Hematopoietic multipotent progenitor cell treated with erythropoietin and hydrocortisone succinate and interleukin-3 and kit ligand, for 4 days (in vitro differentiated cells): ENCODE results near the gene PEX1.
A peak's percentile ranks its signal among the peaks of the same experiment; 100 is the strongest.
"Not testable (repeated sequence)": the region's sequence is repeated elsewhere in the genome, so short reads cannot be mapped to it uniquely, and the experiment has no call there.

ENCODE experiments used
- DNase-seq: peaks from one replicate; pipeline ENCODE4 v3.0.0-alpha.2; 2015

PEX1 gene

DNA sequence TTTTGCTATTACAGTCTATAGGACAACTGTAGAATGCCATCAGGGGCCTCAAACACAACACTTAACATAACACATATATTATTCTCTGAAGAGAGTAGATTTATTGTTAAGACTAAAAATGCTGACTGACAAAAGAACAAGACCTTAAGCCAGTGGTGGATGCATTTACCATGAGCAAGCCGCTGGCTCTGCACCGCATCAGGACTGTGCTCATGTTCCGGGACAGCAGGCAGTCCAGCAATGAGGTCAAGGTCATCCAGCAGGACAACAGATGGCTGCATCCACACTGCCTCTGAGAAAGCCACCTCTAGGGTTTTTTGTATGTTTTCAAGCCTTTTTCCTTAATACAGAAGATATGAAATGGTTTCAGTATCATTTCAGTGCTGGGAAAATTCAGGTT, 23.8 kb downstream of the PEX1 start:
- no peak for DNase-seq

DNA sequence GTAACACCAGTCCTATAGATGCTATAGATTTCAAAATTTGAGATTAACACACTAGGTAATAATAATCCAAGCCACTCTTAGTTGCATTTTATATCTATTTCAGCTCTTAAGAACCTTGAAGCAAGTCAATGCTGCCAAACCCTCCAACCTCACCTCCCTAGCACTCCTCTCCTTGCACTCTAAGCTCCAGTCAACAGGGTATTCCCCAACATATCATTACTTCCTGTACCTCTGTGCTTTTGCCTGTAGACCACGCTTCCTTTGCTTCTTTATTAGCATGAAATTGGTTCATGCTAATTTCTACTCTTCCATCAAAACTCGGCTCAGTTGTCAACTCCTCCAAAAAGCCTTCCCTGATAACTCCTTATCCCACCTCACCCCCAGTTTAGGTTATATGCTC, 24.6 kb downstream of the PEX1 start:
- DNase-seq = no peak

DNA sequence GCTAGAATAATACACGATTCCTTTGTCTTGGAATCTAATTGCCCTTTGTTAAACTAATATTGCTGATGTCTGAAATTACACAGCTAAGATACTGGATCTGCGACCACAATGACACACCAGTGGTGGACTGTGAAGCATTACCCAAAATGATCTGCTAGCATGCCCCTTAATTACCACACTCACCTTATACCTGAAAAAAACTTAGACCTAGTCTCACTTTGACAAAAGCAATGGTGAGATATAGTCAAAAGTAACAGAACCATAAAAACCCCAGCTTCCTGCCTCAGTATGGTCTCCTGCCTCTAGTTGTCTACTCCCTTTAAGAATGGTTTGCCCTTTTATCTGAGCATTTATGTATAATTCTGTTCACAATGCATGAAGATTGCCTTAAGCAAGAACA, 29.8 kb downstream of the PEX1 start:
- DNase-seq = no peak

DNA sequence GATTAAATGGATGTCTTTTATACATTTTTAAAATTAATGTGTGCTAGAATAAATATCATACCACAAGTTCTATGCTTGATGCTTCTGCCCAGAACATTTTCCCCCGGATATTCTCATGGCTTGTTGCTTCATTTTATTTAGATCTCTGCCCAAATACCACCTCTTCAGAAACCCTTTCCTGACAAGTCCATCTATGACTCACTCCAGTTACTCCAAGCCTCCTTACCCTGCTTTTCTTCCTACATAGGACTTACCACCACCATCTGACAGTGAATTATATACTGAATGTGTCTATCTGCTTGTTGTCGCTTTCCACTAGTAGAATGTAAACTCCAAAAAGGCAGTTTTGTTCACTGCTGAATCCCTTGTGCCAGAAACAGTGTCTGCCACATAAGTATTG, 31.4 kb downstream of the PEX1 start:
- DNase-seq = no peak

DNA sequence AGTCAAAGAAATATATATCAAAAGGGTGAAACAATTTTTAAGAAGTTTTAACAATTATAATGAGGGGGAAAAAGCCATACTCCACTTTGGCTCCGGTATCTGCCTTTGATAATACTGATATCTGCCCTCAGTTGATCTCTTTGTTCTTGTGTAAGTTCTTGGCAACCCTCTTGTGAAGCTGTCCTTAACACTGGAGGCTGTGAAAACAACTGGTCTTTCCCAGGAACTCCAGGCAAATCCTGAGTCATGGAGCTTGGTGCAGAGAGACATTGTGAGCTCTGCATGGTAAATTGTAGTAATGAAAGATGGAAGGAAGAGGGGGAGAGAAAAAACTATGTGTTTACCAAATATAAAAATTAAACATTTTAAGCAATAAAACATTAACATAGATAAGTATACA, 38.7 kb downstream of the PEX1 start:
- DNase-seq = no peak

DNA sequence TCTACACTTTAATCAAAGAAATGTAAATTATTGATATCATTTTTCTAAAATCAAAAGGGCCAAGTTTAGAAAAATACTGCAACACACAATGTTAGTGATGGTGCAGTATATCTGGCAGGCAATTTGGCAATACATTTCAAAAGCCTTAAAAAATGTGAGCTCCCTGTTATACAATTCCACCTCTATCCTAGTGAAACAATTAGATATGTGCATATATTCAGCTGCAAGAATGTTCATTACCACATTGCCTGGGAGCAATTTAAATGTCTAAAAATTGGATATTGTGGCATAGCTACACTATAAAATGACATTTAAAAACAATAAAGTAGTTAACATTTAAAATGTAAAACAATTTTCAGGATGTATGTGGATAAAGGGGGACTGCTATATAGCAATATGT, 40.5 kb downstream of the PEX1 start:
- DNase-seq = no peak

DNA sequence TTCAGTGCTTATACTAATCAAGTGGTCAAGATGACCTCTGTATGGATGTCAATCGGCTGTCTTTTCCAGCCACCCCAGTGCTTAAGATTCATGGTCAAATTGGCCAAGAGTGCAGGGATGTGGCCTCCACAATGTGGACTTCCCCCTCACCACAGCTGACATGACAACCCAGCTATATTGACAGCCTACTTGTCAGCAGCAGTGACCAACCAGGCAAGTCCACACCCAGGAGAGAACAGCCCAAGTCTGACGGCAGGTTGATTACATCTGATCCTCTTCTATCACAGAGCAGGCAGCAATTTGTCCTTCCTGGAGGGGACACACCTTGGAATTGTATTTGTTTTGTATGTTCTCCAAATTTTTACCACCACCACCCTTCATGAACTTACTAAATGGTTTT, 42.3 kb downstream of the PEX1 start:
- peak; percentile 2 for DNase-seq

DNA sequence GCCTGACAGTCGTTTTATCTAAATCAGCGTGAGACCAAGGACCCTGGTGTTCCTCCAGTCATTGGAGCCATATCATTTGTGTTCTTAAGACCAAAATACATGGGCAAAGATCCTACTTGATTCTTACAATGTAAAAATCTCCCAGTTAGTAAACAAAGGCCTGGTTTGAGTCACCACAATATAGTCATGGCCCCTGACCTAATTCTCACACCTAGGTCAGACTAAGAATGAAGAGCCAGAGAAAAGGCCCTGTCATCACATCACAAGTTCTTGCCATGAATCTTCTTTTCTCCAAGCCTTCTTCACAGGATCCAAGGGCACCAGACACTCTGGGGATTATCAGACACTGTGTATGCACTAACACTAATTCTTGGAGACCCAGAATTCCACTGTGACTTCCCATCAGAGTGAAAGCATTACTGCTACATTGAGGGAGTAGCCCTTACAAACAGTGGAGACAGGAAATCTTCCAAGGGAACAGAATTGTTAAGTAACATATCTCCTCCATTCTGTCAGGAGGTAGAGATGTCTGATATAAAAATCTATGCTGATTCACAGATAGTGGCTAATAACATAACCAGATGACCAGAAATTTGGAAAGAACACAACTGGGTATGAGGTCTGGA, 42.9 kb downstream of the PEX1 start:
- no peak for DNase-seq

DNA sequence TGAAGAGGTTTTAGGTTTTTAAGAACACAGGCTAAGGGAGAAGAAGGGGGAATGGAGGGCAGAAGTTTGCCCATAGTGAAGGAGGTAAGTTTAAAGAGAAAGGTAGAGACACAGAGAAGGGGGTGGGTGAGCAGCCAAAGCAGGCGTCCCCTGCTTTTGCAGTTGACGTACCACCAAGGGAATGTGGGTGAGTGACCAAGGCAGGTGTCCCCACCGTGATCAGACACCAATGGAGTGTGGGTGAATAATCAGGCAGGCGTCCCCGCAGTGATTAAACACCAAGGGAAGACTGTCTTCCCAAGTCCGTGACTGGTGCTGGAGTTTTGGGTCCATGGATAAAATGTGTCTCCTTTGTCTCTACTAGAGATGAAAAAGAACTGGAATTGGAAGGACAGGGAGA, 44.1 kb downstream of the PEX1 start:
- DNase-seq = not testable (repeated sequence)

DNA sequence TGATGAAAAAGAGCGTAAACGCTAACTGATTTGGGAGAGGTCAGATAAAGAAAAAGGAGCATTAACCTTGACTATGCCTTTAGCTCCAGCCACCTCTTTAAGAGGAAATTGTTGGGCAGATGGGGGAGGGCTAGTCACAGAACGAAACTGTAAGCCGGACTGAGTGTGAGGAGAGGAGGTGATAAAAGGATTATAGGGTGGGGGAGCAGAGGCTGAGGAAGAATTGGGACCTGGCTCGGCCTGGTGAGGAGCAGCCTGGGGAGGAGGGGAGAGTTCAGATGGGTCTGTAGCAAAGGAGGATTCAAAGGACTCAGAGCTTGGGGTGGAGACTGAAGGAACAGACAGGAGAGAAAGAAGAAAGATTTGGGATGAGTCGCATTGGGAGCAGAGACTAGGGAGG, 44.7 kb downstream of the PEX1 start:
- not testable (repeated sequence) for DNase-seq

DNA sequence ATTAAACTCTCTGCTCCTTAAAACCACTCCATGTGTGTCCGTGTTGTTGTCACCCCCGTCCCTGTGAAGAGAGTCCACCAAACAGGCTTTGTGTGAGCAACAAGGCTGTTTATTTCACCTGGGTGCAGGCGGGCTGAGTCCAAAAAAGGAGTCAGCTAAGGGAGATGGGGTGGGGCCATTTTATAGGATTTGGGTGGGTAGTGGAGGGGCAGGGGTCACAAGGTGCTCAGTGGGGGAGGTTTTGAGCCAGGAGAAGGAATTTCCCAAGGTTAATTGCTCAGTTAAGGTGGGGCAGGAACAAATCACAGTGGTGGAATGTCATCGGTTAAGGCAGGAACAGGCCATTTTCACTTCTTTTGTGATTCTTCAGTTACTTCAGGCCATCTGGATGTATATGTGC, 49.2 kb downstream of the PEX1 start:
- DNase-seq = not testable (repeated sequence)

DNA sequence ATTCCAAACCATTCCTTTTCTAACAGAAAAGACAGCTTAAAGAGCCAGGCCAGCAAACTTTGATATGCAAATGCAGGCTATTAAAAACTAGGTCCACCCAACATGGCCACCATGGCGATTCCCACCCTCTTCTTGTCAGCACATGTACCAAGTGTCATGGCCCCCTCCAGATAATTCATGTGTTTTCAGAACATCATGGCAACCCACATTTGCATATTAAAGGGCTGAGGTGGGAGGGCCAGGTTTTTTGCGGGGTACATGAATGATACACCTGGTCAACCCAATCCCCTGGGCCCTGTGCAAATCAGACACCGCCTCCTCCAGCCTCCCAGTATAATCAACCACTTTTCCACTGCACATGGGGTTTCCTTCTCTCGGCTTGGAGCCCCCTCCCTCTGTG, 49.6 kb downstream of the PEX1 start:
- no peak for DNase-seq

DNA sequence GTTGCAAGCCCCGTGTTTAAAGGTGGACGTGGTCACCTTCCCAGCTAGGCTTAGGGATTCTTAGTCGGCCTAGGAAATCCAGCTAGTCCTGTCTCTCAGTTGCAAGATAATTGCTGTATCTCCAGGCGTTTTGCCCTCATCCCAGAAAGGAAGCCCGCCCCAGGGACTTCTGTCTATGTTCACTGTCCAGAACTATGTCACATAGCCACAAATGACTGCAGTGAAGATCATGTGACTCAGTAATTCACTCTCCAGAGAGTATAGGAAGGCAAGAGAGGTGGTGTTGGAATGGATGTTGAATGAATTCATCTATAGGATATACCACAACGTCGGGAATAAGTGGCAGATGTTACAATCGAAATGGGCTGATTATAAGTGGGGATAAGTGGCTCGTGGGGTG, 50.2 kb downstream of the PEX1 start:
- DNase-seq = no peak

DNA sequence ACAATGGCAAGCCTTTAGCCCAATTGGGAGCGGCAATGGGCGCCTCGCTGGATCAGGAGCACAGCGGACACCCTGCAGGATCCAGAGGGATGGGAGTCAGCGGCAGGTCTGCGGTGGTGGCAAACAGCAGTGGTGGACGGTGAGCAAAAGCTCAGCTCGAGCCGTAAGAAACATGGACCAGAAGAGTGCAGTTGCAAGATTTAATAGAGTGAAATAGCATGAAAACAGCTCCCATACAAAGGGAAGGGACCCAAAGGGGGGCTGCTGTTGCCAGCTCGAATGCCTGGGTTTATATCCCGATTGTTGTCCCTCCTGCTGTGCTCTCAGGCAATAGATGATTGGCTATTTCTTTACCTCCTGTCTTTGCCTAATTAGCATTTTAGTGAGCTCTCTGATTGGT, 50.6 kb downstream of the PEX1 start, which contains the start of gene ERVW-1:
TSS of gene ERVW-1 (minus strand) at position 266 of the 400 bp plus-strand sequence. CDS start 7,565 bp downstream, outside the sequence.
- DNase-seq = not testable (repeated sequence)

DNA sequence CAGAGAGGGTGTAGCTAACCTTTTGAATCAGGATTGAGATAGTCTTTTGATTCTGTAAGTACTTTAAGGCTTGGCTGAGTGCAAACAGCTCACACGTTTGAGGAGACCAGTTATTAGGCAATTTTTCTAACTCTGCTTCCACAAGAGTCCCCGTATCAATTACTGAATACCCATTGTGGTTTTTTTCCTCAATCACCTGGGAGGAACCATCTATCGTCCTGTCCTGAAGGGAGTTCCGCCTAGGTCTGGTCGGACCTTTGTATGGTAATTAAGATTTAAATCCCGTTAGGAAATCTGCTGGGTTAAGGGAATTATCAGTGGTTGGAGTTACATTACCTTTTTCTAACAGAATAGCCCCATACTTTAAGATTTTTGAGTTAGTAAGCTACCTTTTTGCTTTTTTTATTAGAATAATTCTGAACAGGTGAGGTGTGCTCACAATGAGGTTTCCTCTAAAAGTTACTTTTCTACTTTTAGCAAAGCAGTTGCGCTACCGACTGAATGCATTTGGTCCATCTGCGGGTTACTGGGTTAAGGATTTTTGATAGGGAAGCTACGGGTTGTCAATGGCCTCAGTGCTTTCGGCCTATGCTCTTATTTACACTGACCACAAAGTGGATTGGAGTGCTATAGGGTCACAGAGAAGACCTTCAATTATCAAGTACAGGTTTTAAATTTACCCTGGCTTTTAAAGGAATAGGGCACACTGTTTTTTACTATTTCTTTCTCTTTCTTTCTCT, 52.3 kb downstream of the PEX1 start:
- not testable (repeated sequence) for DNase-seq

DNA sequence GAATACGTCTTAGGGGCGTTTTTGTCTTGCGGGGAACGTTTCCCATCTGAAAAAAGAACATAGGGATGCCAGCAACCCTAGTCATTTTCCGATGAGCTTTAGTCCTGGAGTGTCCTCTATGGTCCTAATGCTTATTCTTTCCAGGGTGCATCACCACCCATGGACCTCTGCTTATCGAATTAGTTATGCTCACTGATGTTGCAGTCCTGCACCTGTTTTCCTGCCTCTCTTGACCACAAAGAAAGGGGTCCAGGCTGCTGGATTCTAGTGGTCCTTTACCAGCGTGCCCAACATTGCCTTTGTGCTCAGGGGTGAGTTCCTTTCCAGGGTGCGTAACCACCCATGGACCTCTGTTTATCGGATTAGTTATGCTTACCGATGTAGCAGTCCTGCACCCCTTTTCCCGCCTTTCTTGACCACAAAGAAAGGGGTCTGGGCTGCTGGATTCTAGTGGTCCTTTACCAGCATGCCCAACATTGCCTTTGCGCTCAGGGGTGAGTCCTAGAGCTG, 53.0 kb downstream of the PEX1 start:
- DNase-seq = not testable (repeated sequence)

DNA sequence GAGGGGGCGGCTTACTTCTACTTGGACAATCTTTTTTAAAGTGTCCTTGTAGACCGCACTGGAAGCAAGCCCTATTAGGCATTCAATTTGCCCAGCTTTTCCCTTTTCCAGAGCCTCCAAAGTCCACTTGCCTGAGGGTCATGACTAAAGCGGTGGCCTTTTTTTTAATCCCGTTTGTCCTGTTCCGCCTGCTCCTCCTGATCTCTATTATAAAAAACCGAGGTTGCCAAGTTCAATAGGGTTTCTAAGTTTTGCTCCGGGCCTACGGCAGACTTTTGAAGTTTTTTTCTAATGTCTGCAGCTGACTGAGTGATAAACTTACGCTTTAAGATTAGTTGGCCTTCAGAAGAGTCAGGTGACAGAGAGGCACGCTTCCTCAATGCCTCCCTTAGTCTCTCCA, 54.3 kb downstream of the PEX1 start:
- not testable (repeated sequence) for DNase-seq

DNA sequence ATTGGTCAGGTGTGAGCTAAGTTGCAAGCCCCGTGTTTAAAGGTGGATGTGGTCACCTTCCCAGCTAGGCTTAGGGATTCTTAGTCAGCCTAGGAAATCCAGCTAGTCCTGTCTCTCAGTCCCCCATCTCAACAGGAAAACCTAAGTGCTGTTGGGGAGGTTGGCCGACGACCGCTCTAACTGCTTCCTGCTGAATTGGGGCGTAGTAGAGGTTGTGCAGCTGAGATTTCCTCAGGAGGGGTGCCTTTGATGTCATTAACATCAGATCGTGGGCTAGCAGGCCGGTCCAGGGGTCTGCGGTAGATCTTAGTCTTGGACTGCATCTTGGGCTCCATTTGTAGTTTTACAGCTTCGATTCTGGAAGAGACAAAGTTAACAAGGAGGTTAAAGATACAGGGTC, 59.7 kb downstream of the PEX1 start:
- DNase-seq = not testable (repeated sequence)

DNA sequence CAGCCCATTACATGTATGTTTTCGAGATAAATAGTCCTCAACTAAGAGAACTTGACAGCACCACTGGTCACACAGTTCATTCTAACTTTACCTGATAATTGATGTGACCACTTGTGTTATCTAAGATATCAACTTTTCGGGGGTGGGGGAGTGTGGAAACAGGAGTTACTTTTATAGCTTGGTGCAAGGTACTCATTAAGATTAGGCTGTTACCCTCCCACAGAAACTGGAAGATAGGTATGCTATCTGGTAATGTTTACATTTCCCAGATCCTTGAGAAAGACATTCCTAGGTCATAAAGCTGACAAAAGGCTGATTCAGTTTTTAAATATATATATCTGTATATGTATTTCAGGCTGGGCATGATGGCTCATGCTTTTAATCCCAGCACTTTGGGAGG, 61.6 kb downstream of the PEX1 start:
- no peak for DNase-seq

DNA sequence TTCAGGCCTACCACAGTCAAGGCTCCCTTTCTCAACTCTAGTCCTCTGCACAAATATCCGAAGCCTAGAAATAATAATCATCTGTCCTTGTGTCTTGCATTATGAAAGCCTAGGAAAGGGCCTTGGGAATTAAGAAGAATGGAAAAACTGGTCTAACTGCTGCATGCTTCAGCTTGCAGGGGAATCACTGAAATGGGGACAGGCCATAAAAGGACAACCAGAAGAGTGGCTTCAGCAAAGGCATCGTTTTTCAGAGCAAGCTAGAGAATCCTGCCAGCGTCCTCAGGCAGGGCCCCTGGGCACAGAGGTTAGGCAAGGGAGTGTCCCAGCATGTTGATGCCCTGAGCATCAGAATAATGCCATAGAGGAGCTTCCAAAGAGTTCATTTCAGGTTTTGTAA, 63.8 kb downstream of the PEX1 start:
- DNase-seq = no peak

DNA sequence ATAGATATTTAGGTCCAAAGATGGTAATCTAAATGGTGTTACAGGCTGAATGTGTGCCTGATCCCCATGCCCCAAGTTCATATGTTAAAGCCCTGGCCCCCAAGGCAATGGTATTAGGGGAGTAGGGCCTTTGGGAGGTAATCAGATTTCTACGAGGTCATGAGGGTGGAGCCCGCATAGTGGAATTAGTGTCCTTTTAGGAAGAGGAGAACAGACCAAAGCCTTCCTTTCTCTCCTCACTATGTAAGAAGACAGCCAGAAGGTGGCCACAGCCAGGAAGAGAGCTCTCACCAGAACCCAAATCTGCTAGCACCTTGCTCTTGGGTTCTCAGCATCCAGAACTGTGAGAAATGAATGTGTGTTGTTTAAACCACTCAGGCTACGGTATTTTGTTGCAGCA, 65.8 kb downstream of the PEX1 start:
- DNase-seq = no peak

DNA sequence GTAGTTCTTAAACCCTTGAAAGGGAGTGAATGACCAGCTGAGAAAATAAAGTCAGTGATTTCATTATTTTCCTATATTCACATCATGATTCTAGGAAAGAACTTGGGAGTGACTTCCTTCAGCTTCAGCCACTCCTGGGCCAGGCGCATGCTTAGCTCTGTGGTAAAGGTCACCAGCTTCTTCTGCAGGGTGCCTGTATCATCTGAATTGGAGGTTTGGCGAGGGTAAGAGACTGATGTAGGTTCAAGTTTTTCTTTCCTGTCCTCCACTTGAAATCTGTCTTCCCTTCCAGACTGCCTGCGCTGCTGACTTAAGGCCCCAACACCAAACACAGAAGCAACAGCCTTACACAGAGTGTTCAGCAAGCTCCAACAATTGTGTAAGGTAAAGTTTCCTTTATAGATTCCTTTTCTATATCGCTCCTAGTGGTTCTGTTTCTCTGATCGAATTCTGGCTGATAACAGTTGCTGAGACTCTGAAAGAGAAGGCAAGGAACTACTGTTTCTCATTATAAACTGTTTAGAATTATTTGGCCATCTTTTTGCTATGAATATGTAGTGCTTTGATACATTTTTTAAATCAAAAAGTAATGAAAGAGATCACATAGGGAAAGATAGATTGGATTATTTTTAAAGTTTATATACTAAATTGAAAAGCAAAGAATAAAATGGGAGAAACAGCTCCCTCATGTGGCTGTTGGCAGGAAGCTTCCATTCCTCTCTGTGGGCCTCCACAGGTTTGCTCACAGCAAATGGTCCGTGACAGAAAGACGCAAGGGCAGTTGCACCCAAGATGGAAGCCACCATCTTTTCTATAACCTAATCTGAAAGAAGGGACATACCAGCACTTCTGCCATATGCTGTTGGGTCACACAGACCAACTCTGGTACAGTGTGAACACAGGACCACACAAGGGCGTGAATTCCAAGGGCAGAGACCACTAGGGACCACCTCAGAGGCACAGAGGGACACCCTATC, 67.0 kb downstream of the PEX1 start:
- peak; percentile 76 for DNase-seq

DNA sequence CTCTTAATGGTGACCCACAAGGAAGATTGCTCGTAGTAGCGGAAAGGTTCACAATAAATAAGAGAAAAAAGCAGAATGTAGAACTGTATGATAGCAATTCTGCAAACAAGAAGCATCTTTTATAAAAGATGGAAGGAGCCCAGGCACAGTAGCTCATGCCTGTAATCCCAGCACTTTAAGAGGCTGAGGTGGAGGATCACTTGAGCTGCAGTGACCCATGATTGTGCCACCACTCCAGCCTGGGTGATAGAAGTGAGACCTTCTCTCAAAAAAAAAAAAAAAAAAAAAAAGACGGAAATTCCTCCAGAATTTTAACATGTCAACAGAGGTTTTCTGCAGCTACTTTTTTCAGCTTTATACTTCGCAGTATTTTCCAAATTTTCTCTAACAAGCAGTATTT, 67.8 kb downstream of the PEX1 start:
- DNase-seq = no peak
